Colonic mucosa (tissue), 4 donors: ENCODE measurements around the gene ZCCHC18. TPM values are rescaled to one million over a fixed set of nuclear protein-coding genes. Genes with fewer than 3 reads are reported as not detected.

ENCODE experiments used
- DNase-seq: peaks from one replicate; pipeline ENCODE4 v3.0.0-alpha.2; 2020
- H3K27ac ChIP-seq: fragments of 200-600 bp; one replicate; pipeline ENCODE4 v1.8.0; 2021
- H3K27me3 ChIP-seq: fragments of 200-600 bp; one replicate; pipeline ENCODE4 v1.8.0; 2021
- H3K36me3 ChIP-seq: fragments of 200-600 bp; one replicate; pipeline ENCODE4 v1.8.0; 2021
- H3K4me1 ChIP-seq: fragments of 200-600 bp; one replicate; pipeline ENCODE4 v1.8.0; 2021; ENCODE audit warnings: mild to moderate bottlenecking
- H3K4me3 ChIP-seq: fragments of 200-600 bp; one replicate; pipeline ENCODE4 v1.8.0; 2021
- H3K9ac ChIP-seq, 2 donors: one replicate each; pipeline ENCODE4 v1.7.0; 2013; ENCODE audit warnings: control low read depth in 2 of 2, low read depth in 2 of 2, low read length in 2 of 2
- H3K9me3 ChIP-seq: fragments of 200-600 bp; one replicate; pipeline ENCODE4 v1.8.0; 2021
- intact Hi-C: fragments of 100-400 bp; cut with DNase I; formaldehyde crosslinking; loops from one replicate; pipeline ENCODE4 v1.14.1; 2022
- total RNA-seq, 2 donors: library from RNA; stranded (reverse); fragmentation: NEBNext Ultra II Directional in 1 of 2; extraction: Animal tissue kit (Norgen Biotek cat#: 25700) in 1 of 2; gene quantifications; one replicate each; pipeline ENCODE4 v1.2.1, GENCODE V29; 2021
- TF ChIP-seq, protein P1 (sequence below): fragments of 200-600 bp; IDR thresholded peaks from one replicate; pipeline ENCODE4 v1.8.0; 2022; ENCODE audit warnings: antibody characterized with exemption, mild to moderate bottlenecking
- donor health status: healthy.
- donor health status: DM: no; HTN: no; CAD: no.
- donor health status: DM: no; HTN: no; CAD: no.

The ZCCHC18 gene
- total RNA-seq, 2 donors from 2014 or later, result 0.98 TPM; not detected in 1

DNA sequence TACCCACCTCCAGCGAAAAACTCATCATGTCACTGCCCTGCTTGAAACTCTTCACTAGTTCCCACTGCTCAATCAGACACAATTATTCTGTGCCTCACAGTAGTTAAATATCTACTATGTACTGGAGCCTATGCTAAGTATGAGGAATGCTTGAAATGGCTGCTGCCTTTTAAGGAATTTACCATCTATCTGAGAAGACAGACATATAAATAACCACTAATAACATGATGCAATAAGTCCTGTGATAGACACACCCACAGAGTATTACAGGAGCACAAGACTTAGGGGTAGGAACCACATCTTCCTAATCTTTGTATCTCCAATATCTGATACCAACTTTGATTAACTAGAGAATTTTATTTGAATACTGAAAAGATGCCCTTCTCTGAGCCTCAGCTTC, 23.4 kb downstream of the ZCCHC18 start:
- no peaks in the 10 kb centered on the region for H3K36me3 ChIP-seq
- no peak overlapping the region for H3K4me3 ChIP-seq
- intact Hi-C loops, result loop anchor here (10.0 kb wide), 1 partner anchor 291 kb away; no protein-coding TSS in a partner anchor
- no peaks in the 10 kb centered on the region for H3K9me3 ChIP-seq
- TF ChIP-seq, protein P1, sequence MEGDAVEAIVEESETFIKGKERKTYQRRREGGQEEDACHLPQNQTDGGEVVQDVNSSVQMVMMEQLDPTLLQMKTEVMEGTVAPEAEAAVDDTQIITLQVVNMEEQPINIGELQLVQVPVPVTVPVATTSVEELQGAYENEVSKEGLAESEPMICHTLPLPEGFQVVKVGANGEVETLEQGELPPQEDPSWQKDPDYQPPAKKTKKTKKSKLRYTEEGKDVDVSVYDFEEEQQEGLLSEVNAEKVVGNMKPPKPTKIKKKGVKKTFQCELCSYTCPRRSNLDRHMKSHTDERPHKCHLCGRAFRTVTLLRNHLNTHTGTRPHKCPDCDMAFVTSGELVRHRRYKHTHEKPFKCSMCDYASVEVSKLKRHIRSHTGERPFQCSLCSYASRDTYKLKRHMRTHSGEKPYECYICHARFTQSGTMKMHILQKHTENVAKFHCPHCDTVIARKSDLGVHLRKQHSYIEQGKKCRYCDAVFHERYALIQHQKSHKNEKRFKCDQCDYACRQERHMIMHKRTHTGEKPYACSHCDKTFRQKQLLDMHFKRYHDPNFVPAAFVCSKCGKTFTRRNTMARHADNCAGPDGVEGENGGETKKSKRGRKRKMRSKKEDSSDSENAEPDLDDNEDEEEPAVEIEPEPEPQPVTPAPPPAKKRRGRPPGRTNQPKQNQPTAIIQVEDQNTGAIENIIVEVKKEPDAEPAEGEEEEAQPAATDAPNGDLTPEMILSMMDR, result no peak
- no peak for DNase-seq
- H3K4me1 ChIP-seq, result no peaks in the 10 kb centered on the region
- no peaks in the 10 kb centered on the region for H3K27me3 ChIP-seq
- no peak overlapping the region for H3K27ac ChIP-seq
- H3K9ac ChIP-seq, result no peak overlapping the region

DNA sequence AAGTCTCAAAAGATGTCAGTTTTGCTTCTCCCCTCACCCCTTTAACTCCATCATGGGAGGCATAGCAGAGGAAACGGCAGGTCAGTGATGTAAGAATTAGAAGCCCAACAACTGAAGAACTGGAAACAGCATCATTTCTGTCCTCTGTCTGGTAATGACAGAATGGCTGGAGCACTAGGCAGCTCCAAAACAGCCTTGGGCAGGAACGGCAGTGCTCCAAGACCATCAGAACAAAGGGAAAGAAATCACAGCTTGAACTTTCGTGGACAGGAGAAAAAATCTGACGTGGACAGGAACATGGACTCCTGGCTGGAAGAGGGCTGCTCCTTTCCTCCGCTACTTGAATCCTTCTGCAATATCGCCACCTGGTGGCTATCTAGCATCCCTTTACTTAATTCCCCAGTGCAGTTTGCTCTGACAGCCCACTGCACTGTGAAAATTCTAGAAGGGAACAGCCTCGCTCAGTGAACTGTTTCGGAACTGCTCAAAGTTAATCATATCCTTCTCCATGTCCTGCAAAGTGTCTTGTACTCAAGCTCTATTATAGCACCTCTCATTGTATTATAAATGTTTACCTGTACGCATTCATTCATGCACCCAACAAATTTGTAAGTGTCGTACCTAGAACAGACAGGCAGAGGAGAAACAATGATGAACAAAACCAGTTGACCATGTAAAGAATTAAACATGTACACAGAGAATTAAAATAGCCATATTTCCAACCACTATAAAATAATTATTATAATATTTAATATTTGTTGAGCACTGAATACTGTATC, 24.1 kb downstream of the ZCCHC18 start:
- Histone ChIP-seq H3K27ac (no peak overlapping the region), H3K27me3 (no peaks in the 10 kb centered on the region), H3K4me3 (no peak overlapping the region), H3K4me1 (no peaks in the 10 kb centered on the region), H3K9ac (no peak overlapping the region), H3K9me3 (no peaks in the 10 kb centered on the region), H3K36me3 (no peaks in the 10 kb centered on the region)
- TF ChIP-seq, protein P1, result peak; percentile 84
- DNase-seq, result peak; percentile 77
- intact Hi-C loops, result loop anchor here (10.0 kb wide), 1 partner anchor 292 kb away; no protein-coding TSS in a partner anchor

DNA sequence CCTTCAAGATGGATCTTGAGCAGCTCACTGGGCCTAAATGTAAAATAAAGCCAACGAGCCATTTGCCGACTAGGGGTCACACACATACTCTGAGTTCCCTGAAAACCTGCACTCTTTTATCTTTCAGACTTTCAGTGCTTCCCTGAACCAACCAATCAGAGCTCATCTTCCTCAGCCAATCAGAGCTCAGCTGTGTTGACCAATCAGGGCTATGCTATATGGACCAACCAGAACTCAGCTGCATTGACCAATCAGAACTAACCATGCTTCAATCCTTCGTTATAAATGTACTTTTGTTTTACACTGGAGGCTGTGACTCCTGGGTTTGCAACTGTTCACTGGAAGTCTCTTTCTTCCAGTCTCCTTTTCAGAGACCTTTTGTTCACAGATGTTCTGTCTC, 25.2 kb downstream of the ZCCHC18 start:
- Histone ChIP-seq H3K36me3 (no peaks in the 10 kb centered on the region), H3K9me3 (no peaks in the 10 kb centered on the region), H3K27ac (no peak overlapping the region), H3K27me3 (no peaks in the 10 kb centered on the region), H3K4me3 (no peak overlapping the region), H3K4me1 (no peaks in the 10 kb centered on the region), H3K9ac (no peak overlapping the region)
- no peak for DNase-seq
- intact Hi-C loops, result loop anchor here (10.0 kb wide), 1 partner anchor 293 kb away; no protein-coding TSS in a partner anchor
- TF ChIP-seq, protein P1, result no peak

DNA sequence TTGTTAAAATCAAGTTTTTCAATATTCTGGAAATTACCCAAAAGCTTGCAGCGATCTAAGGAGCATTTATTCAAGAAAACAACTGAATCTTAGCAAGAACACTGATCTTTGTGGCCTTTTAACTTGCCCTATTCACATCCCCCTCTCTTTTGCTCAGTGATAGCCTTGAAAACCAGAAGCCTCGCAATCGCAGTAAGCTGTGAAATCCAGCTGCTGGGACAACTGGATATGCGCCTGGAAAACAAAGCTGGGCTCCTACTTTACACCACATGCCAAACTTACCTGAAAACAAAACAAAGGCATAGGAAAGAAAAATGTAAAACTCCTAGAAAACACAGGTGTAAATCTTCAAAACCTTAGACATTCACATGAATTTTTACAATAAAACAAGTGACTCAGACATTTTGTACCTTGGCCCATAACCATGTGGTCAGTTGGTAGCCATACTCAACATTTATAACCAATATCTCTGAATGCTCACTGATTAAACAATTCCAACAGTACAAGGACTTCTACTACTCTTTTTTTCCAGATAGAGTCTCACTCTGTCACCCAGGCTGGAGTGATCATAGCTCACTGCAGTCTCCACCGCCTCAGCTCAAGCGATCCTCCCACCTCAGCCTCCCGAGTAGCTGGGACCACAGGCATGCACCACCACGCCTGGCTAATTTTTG, 28.9 kb downstream of the ZCCHC18 start:
- H3K4me1 ChIP-seq, result no peaks in the 10 kb centered on the region
- H3K9me3 ChIP-seq, result no peaks in the 10 kb centered on the region
- TF ChIP-seq, protein P1, result no peak
- no peaks in the 10 kb centered on the region for H3K27me3 ChIP-seq
- H3K4me3 ChIP-seq, result no peak overlapping the region
- intact Hi-C loops, result no loop called here
- H3K27ac ChIP-seq, result no peak overlapping the region
- no peak for DNase-seq
- no peak overlapping the region for H3K9ac ChIP-seq
- H3K36me3 ChIP-seq, result no peaks in the 10 kb centered on the region

DNA sequence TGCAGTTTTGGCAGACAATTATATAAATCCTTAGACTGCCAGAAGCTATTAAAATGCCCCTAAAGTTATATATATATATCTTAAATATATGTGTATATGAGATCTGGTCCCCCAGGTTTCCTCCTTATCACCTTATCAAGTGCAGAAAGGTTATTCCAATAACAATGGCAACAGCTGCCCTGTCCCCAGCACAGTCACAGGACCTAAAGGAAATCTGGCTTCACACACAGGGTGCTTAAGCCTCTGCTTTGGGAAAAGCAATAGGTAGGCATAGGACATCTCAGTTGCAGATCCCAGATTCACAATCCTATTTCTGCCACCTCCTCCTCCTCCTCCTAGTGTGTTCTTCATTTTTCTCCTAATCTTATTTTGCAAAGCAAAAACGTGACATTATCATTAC, 38.7 kb downstream of the ZCCHC18 start:
- H3K27ac ChIP-seq, result no peak overlapping the region
- no peak for DNase-seq
- no peaks in the 10 kb centered on the region for H3K4me1 ChIP-seq
- no peaks in the 10 kb centered on the region for H3K9me3 ChIP-seq
- intact Hi-C loops, result no loop called here
- TF ChIP-seq, protein P1, result no peak
- H3K36me3 ChIP-seq, result no peaks in the 10 kb centered on the region
- no peak overlapping the region for H3K4me3 ChIP-seq
- H3K9ac ChIP-seq, result no peak overlapping the region
- no peaks in the 10 kb centered on the region for H3K27me3 ChIP-seq
